ENCODE measurements around the gene ZDHHC13.

GRCh38 chr11:19122960-19123615 is 6.1 kb downstream of the ZDHHC13 start:
- TF ChIP-seq, protein P1, sequence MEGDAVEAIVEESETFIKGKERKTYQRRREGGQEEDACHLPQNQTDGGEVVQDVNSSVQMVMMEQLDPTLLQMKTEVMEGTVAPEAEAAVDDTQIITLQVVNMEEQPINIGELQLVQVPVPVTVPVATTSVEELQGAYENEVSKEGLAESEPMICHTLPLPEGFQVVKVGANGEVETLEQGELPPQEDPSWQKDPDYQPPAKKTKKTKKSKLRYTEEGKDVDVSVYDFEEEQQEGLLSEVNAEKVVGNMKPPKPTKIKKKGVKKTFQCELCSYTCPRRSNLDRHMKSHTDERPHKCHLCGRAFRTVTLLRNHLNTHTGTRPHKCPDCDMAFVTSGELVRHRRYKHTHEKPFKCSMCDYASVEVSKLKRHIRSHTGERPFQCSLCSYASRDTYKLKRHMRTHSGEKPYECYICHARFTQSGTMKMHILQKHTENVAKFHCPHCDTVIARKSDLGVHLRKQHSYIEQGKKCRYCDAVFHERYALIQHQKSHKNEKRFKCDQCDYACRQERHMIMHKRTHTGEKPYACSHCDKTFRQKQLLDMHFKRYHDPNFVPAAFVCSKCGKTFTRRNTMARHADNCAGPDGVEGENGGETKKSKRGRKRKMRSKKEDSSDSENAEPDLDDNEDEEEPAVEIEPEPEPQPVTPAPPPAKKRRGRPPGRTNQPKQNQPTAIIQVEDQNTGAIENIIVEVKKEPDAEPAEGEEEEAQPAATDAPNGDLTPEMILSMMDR (IDR thresholded peaks at IDR 0.05) = no peak
- no peak for TF ChIP-seq POLR2A (IDR thresholded peaks at IDR 0.05)
